Suppressor macrophage treated with lipopolysaccharide for 4 hours (primary cell): ENCODE data around the gene CEND1.

Experiments used
- DNase-seq: peaks from one replicate; pipeline ENCODE4 v3.0.0-alpha.2; 2020

The CEND1 gene

DNA sequence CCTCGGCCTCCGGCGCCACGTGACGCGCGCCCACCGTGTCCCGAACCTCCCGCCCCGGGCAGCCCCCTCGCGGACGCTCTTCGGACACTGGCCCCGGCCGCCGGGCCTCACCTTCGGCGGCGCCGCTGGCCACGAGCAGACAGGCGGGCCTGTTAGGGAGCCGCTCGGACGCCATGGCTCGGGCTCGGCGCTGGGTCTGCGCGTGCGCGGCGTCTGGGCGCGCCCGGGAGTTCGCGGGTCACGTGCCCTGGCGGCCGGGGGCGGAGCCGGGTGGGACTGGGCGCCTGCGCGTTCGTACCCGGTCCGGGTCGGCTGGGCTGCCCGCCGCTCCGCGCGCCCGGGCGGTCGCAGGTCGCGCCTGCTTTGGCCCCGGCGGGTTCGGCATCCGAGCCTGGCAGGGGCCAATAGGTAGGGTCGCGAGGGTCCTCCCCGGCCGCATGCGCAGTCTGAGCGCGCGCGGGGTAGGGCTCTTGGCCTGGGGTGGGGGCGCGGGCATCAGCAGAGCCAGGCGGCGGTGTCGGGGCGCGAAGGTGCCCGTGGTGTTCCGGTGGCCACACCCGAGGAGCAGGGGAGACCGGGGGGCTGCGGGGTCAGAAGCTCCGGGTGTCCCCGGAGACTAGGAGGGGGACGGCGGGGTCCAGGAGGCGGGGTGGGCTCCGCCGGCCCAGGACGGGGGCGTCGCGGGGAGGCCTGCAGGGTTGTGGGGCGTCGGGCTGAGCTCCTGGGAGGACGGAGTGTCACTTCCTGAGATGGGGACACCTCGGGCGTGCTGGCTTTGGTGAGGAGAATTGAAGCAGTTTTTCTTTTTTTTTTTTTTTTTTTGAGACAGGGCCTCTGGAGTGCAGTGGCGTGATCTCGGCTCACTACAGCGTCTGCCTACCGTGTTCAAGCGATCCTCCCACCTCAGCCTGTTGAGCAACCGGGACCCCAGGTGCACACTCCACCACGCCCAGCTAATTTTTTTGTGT lies 12.3 kb downstream of the CEND1 start, which contains the start of gene GATD1:
GATD1 (minus strand) TSS at position 200 of the 968 bp plus-strand sequence; CDS start at position 175, 25 bp downstream.
- DNase-seq, result peak; percentile 97

DNA sequence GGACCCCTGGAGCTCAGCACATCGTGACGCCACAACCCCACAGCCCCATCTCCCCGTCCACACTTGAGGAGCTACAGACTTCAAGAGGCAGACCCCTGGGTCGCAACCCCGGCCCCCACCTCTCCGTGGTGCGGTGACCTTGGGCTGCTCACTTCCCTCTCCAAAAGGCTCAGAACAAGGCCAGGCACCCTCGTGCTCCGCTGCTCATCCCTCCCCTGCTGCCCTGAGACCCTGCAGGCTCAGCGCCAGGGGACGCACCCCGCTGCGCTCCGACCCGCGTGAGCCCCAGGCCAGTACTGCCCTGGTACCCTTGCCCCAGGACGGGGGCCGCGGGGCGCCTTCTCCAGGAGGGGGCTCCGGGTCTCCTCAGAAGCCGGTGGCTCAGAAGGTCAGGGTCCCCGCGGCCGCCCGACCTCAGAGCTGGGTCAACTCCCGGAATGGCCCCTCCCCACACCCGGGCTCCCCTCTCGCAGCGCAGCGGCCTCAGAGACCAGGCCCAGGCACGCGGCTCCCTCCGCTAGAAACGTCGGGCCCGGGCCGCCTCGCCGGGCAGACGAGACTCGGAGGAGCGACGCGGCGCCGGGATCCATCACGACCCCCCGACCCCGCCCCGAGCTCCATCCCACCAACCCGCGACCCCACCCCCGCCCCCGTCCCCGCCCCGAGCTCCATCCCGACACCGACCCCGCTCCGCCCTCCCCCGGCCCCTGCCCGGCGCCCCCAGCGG lies 13.2 kb downstream of the CEND1 start:
- peak; percentile 41 for DNase-seq

- DNase-seq, result no peak
Measured at GRCh38 chr11:776263-776560, 13.7 kb downstream of the CEND1 start.

DNA sequence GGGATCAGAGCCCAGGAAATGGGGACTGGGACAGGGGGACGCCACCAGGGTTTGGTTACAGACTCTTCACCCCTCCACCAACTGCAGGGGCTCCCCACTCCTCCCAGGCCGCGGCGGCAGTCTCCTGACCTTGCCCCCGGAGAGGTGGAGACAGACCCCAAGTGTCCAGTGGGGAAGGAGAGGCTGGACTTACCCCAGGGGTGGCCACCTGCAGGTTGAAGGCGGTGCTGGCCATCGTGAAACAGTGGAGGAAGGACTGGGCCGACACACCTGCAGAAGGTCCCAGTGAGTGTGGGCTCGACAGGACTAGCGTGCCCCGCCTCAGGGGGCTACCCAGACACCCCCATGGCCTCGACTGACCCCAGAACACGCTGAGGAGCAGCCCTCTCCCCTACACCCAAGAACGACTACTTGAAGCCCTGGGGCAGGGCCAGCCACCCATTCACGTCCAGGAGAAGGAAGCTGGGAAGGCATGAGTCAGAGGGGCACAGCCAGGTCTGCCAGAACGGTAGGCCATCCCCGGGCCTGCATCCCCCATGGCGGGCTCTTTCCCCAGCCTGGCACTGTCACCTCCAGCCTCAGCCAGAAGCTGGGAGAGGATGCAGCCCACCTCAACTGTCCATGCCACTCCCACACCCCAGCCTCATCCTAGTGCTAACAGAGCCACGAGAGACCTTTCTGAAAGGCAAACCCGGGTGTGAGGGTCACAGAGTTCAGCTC lies 14.9 kb downstream of the CEND1 start:
- no peak for DNase-seq

DNA sequence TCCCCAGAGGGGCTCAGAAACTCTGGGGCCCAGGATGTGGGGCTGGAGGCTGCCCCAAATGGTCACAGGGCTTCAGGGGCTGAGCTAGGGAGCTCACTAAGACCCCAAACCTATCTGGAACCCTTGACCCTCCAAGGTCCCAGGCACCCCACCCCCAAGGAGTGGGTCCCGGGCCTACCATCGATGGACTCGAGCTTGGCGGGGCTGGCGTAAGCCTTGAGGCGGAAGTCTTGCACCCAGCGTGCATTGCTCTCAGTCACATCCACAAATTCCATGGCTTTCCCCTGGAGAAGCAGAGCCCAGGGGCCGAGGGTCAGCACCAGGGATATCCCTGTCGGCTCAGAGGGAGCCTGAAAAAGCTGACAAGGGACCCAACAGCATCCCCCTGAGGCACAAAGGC lies 16.1 kb downstream of the CEND1 start:
- no peak for DNase-seq

DNA sequence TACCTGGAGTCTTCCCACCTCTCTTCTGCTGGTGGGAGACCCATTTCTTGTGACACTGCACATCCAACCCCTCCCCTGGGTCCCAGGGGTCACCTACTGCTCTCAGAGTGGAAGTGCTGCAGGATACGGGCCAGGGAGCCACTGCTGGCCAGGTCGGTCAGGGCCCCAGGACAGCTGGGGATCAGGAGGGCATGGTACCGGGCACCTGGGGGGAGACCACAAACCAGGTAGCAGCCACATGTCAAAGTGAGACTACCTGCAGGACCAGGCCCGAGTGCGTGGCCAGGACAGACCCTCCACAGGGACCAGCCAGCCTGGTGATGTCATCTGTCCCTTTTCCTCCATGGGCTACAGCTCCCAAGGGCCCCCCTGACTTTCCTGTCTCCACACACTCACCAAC lies 16.5 kb downstream of the CEND1 start:
- no peak for DNase-seq

- no peak for DNase-seq
Measured at GRCh38 chr11:772429-773390, 17.2 kb downstream of the CEND1 start.

DNA sequence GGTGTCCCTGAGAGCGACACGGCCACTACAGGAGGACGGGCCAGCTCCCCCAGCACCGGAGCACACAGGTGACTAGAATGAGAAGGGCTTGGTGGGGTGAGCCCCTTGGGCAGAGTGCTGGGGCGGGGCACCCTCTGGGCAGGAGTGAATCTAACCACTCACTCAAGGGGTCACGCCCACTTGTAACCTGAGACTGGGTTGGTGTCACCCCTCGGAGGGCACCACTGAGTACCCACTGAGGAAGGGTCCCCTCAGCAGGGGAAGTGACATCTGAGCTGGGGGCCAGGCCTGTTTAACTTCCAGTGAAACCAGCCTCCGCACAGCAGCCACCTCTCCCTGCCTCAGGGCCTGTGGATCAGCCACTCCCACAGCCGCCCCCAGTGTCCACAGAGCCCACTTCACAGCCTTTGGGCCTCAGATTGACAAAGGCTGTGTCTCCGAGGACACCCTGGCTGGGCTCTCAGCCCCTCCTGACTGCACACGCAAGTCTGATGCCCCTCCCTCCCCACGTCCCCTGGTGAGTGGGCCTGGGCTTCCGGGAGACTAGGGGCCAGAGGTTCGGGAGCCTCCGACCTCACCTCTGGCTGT lies 18.2 kb downstream of the CEND1 start:
- no peak for DNase-seq

DNA sequence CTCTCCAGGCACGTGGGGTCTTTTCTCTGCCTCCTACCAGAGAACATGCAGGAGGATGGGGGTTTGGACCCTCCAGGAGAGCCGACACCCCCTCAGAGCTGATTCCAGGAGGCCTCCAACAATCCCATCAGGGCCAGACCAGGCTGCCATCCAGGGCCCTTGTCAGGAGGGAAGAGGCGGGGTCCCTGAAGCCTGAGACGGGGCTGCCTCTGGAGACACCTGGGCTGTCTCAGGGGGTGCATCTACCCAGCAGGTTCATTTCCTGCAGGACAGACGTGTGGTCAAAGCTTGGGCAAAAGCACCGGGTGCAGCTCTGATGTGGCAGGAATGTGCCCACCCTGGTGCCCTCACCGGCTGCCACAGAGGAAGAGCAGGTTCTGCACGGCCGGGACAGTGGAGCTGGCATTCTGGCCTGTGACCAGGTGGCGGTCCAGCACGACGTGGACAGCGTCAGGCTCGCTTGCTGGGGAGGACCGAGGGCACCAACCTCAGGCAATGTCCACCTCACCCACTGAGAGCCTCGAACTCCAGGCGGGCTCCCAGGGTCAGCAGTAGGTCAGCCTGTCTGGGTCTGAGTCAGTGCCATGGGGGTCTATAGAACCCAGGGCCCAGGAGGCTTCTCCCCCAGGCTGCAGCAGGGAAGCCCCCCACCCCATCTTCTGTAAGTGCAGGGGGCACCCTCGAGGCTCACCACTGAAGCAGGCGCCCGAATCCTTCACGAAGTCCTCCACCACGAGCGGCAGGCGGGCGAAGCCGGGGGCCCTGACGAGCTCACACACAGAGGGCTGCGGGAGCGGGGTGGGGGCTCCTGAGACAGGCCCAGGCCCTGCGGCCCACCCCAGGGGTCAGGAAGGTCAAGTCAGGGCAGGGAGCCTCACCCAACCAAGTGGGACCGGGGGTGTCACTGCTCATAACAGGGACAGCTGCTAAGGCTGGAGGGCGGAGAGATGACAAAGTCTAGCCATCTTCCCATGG lies 19.0 kb downstream of the CEND1 start:
- no peak for DNase-seq

GRCh38 chr11:769887-770641 lies 19.8 kb downstream of the CEND1 start:
- DNase-seq, result no peak

- no peak for DNase-seq
Measured at GRCh38 chr11:767238-767637, 22.7 kb downstream of the CEND1 start.

- no peak for DNase-seq
Measured at GRCh38 chr11:766936-767210, 23.0 kb downstream of the CEND1 start.

DNA sequence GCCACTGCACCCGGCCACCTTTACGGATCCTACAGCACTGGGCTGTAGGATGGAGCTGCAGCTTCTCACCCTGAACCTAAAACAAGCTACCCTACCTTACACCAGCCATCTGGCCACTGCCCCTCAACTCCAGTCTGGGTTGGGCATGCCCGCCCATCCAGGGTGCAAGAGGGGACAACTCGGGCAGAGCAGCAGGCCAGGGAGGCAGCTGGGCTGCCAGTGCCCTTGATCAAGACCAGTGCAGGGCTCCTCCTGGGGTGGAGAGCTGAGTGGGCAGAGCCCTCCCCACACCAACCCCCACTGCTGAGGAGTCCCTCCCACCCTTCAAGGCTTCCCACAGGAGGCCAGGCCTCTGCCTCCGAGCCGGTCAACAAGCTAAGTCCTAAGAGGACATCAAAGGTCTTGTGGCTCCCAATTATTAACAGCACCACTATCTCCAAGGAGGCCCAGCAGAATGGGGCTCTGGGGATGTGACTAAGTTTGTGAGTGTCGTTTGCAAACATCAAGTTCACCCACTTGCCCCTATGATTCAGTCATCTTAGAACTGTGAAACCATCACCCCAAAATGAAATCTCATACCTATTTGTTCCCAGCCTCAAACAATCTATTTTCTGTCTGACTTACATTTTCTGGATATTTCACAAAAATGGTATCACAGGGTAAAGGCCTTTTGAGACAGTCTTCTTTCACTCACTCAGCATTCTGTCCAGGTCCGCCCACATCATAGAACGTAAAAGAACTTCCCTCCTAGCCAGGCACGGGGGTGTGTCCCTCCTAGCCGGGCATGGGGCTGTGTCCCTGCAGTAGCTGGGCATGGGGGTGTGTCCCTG lies 23.6 kb downstream of the CEND1 start:
- peak; percentile 24 for DNase-seq

- no peak for DNase-seq
Measured at GRCh38 chr11:765802-766091, 24.1 kb downstream of the CEND1 start.

DNA sequence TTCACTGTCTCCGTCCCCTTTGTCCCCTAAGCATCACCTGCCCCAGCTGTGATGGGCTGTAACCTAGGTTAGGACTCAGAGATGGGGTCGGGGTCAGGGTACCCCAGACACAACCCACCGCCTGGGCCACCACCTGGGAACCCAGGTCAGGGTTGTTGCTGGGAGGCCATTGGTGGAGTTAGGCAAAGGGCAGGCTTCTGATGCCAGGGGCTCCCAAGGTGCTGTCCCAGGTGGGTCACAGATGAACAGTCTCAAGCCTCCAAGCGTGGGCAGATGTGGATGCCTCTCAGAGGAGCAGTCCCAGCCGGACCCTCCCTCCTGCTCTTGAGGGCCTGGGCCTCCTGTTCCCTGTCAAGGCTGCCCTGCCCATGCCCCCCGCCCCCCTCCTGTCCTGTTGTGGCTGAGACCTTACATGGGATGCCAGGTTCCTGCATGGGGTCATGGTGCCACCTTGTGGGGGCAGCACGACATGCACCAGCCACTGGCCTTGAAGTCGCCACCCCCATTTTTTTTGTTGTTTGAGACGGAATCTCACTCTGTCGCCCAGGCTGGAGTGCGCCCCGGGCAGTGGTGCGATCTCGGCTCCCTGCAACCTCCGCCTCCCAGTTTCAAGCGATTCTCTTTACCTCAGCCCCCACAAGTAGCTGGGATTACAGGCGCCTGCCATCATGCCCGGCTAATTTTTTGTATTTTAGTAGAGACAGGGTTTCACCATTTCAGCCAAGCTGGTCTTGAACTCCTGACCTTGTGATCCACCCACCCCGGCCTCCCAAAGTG lies 24.7 kb downstream of the CEND1 start:
- DNase-seq, result peak; percentile 56

DNA sequence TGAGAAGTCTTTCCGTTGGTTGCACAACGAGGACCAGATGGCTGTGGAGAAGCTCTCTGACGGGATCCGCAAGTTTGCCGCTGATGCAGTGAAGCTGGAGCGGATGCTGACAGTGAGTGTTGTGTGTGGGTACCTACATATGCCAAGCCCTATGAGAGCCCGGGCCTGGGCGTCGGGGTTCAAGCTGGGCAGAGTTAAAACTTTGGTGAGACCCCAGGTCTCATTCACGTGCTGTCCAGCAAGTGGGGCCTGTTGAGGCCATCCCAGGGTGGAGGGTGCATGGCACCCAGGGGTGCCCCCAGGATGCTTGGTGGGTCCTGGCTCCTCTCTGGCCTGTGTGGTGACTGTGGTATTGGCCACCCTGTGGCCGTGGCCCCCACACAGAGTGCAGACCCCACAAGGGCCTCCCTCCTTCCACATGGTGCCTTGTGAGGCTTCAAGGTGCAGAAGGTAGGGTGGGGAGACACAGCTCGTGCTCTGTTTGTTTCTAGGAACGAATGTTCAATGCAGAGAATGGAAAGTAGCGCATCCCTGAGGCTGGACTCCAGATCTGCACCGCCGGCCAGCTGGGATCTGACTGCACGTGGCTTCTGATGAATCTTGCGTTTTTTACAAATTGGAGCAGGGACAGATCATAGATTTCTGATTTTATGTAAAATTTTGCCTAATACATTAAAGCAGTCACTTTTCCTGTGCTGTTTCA lies 25.4 kb downstream of the CEND1 start:
- DNase-seq, result no peak

DNA sequence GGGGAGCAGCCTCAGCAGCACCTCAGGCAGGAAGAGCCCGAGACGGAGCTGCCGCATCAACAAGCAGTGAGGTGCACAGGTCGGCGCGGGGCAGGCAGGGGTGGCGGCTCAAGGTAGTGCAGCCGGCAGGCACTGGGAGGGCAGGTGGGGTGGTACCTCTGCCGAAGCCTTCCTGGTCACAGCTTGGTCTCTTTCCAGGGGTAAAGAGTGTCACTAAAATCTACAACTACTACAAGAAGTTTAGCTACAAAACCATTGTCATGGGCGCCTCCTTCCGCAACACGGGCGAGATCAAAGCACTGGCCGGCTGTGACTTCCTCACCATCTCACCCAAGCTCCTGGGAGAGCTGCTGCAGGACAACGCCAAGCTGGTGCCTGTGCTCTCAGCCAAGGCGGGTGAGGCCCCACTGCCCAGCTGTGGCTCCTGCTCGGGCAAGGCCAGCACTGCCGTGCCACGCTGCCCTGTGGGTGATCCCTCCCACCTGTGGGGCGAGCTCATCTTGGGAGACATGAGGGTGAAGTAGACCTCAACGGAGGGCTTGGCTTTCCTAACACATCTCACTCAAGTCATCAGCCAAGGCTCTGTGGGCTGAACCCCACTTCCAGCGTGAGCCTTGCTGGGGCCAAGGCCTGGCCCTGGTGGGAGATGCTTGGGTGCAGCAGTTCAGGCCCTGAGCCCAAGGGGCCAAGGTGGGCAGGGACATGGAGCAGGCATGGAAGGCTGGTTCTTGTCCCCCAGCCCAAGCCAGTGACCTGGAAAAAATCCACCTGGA lies 26.2 kb downstream of the CEND1 start:
- DNase-seq, result no peak
